GM23338 (cell line): ENCODE data around the gene TMEM213. TPM values are rescaled to one million over a fixed set of nuclear protein-coding genes. Genes with fewer than 3 reads are reported as not detected.

Experiments used
- ATAC-seq: fragments of 200-7000 bp; cut with Tn5 transposase; 3 replicates; pipeline ENCODE4 v1.9.1; 2020
- DNase-seq: peaks from one replicate; pipeline ENCODE4 v3.0.0-alpha.2; 2015; ENCODE audit warnings: low spot score
- H2AFZ ChIP-seq: fragments of 200-600 bp; sonication (generic); 2 replicates; pipeline ENCODE4 v1.8.0; 2016; ENCODE audit warnings: antibody characterized with exemption, mild to moderate bottlenecking, moderate library complexity
- H3F3A ChIP-seq: fragments of 200-600 bp; sonication (generic); replicated peaks from 2 replicates; pipeline ENCODE4 v1.8.0; 2017; ENCODE audit warnings: antibody characterized with exemption, mixed run types, low read depth
- H3K27ac ChIP-seq: fragments of 200-600 bp; sonication (generic); 2 replicates; pipeline ENCODE4 v1.6.1; 2016; ENCODE audit warnings: low read depth
- H3K27me3 ChIP-seq: fragments of 200-600 bp; sonication (generic); 2 replicates; pipeline ENCODE4 v1.8.0; 2016; ENCODE audit warnings: mild to moderate bottlenecking, mixed run types, moderate library complexity; ENCODE audit not compliant: insufficient read depth
- H3K36me3 ChIP-seq: fragments of 200-600 bp; sonication (generic); 2 replicates; pipeline ENCODE4 v1.8.0; 2016; ENCODE audit warnings: mild to moderate bottlenecking; ENCODE audit not compliant: insufficient read depth
- H3K4me1 ChIP-seq: fragments of 200-600 bp; sonication (generic); 2 replicates; pipeline ENCODE4 v1.8.0; 2016; ENCODE audit warnings: mild to moderate bottlenecking, moderate library complexity; ENCODE audit not compliant: insufficient read depth
- H3K4me2 ChIP-seq: fragments of 200-600 bp; sonication (generic); 2 replicates; pipeline ENCODE4 v1.7.1; 2017; ENCODE audit warnings: mixed run types
- H3K4me3 ChIP-seq: fragments of 200-600 bp; sonication (generic); 2 replicates; pipeline ENCODE4 v1.6.1; 2016; ENCODE audit warnings: mixed run types
- H3K79me2 ChIP-seq: fragments of 200-600 bp; sonication (generic); replicated peaks from 2 replicates; pipeline ENCODE4 v1.8.0; 2017; ENCODE audit warnings: mild to moderate bottlenecking; ENCODE audit not compliant: insufficient read depth
- H3K9me2 ChIP-seq: fragments of 200-600 bp; sonication (generic); 2 replicates; pipeline ENCODE4 v1.8.0; 2017; ENCODE audit not compliant: insufficient read depth
- H4K20me1 ChIP-seq: fragments of 200-600 bp; sonication (generic); replicated peaks from 2 replicates; pipeline ENCODE4 v1.8.0; 2017; ENCODE audit warnings: mild to moderate bottlenecking; ENCODE audit not compliant: insufficient read depth
- H3K27ac Mint-ChIP-seq: 2 replicates; pipeline ENCODE4 v1.8.0; 2020; ENCODE audit warnings: inconsistent platforms, mild to moderate bottlenecking, moderate library complexity, mixed read lengths
- H3K27me3 Mint-ChIP-seq: 3 replicates; pipeline ENCODE4 v1.8.0; 2022; ENCODE audit warnings: low read depth, mild to moderate bottlenecking, moderate library complexity, mixed read lengths, inconsistent platforms; ENCODE audit not compliant: insufficient read depth, poor library complexity
- H3K36me3 Mint-ChIP-seq: 3 replicates; pipeline ENCODE4 v1.8.0; 2021; ENCODE audit warnings: low read depth, mild to moderate bottlenecking, inconsistent platforms, moderate library complexity, mixed read lengths
- H3K4me1 Mint-ChIP-seq: 3 replicates; pipeline ENCODE4 v1.8.0; 2020; ENCODE audit warnings: mild to moderate bottlenecking, inconsistent platforms, mixed read lengths
- H3K4me3 Mint-ChIP-seq: 3 replicates; pipeline ENCODE4 v1.8.0; 2021; ENCODE audit warnings: moderate library complexity, mild to moderate bottlenecking, inconsistent platforms, mixed read lengths
- H3K9me3 Mint-ChIP-seq: 3 replicates; pipeline ENCODE4 v1.8.0; 2020; ENCODE audit warnings: moderate library complexity, mild to moderate bottlenecking, inconsistent platforms, mixed read lengths
- CREB1 ChIP-seq: fragments of 250-450 bp; sonication (Bioruptor Pico); IDR thresholded peaks from 2 replicates; pipeline ENCODE4 v1.5.0; 2020; ENCODE audit warnings: low read depth, mild to moderate bottlenecking, moderate library complexity
- ETS1 ChIP-seq: IDR thresholded peaks from 2 replicates; pipeline ENCODE4 v1.6.1; 2016; ENCODE audit warnings: antibody characterized with exemption
- EZH2 ChIP-seq: fragments of 200-600 bp; sonication (generic); IDR thresholded peaks from one replicate; pipeline ENCODE4 v1.8.0; 2017; ENCODE audit warnings: antibody characterized with exemption, mild to moderate bottlenecking, low read depth; ENCODE audit not compliant: unreplicated experiment
- JUNB ChIP-seq: IDR thresholded peaks from one replicate; pipeline ENCODE4 v1.6.1; 2016; ENCODE audit warnings: antibody characterized with exemption; ENCODE audit not compliant: unreplicated experiment
- POLR2AphosphoS5 ChIP-seq: IDR thresholded peaks from 2 replicates; pipeline ENCODE4 v1.6.1; 2016; ENCODE audit warnings: antibody characterized with exemption, low read depth
- REST ChIP-seq: IDR thresholded peaks from one replicate; pipeline ENCODE4 v1.6.1; 2018; ENCODE audit warnings: antibody characterized with exemption; ENCODE audit not compliant: unreplicated experiment
- STAT1 ChIP-seq: IDR thresholded peaks from one replicate; pipeline ENCODE4 v1.6.1; 2016; ENCODE audit warnings: antibody characterized with exemption; ENCODE audit not compliant: unreplicated experiment
- ZNF114 ChIP-seq: fragments of 250-450 bp; sonication (Bioruptor Pico); IDR thresholded peaks from 2 replicates; pipeline ENCODE4 v1.5.0; 2020; ENCODE audit warnings: mild to moderate bottlenecking, moderate library complexity
- ZNF331 ChIP-seq: fragments of 250-450 bp; sonication (Bioruptor Pico); IDR thresholded peaks from 2 replicates; pipeline ENCODE4 v1.5.0; 2020; ENCODE audit warnings: low read depth, mild to moderate bottlenecking, moderate library complexity
- ZNF462 ChIP-seq: fragments of 250-450 bp; sonication (Bioruptor Pico); IDR thresholded peaks from 2 replicates; pipeline ENCODE4 v1.5.0; 2020; ENCODE audit warnings: mild to moderate bottlenecking, moderate library complexity
- polyA plus RNA-seq: library from polyadenylated mRNA; unstranded; fragments of >200 nt; fragmentation: Nextera tagmentation; extraction: Ambion mirVana; gene quantifications from 2 replicates; pipeline ENCODE4 v1.2.1, GENCODE V29; 2016
- total RNA-seq: library from RNA; depleted of rRNA; stranded (reverse); fragments of >200 nt; shearing (Covaris generic); gene quantifications from 2 replicates; pipeline ENCODE4 v1.2.3, GENCODE V29; 2014

The TMEM213 gene
- total and polyA plus RNA-seq, 2 experiments from 2014 or later, result 0.89 TPM; not detected in 1

- Histone ChIP-seq H3K27ac (no peak overlapping the region), H3K27me3 (no peaks in the 10 kb centered on the region), H3K4me2 (no peak overlapping the region), H3K9me2 (no peaks in the 10 kb centered on the region), H2AFZ (0 out of 2 replicates have a peak overlapping the region, but pooled peaks have one; percentile 38), H3F3A (no peaks in the 10 kb centered on the region), H3K79me2 (no peaks in the 10 kb centered on the region), H3K4me1 (no peaks in the 10 kb centered on the region; the same call in 1 of the 2 replicates), H3K36me3 (no peaks in the 10 kb centered on the region), H3K4me3 (no peak overlapping the region), H4K20me1 (no peaks in the 10 kb centered on the region)
- H3K36me3 Mint-ChIP-seq, result no peaks in the 10 kb centered on the region; the same call in 2 of the 3 replicates
- H3K9me3 Mint-ChIP-seq, result no peaks in the 10 kb centered on the region
- H3K4me3 Mint-ChIP-seq, result no peak overlapping the region
- peaks cover 3% of the 10 kb centered on the region for H3K27me3 Mint-ChIP-seq
- H3K27ac Mint-ChIP-seq, result no peak overlapping the region
- ATAC-seq (no peak), DNase-seq (no peak)
- H3K4me1 Mint-ChIP-seq, result peaks cover 1% of the 10 kb centered on the region
- TF ChIP-seq REST (no peak), ZNF462 (CRISPR knock-in tag) (no peak), ZNF331 (no peak), STAT1 (no peak), JUNB (no peak), ZNF114 (no peak), EZH2 (no peak), POLR2AphosphoS5 (no peak), ETS1 (no peak), CREB1 (CRISPR knock-in tag) (no peak)
Observed at GRCh38 chr7:138768241-138768640, 29.6 kb upstream of the TMEM213 start.
